GM23338 (cell line): ENCODE data around the gene MACROD1. TPM values are rescaled to one million over a fixed set of nuclear protein-coding genes. Genes with fewer than 3 reads are reported as not detected.

Source experiments
- ATAC-seq: fragments of 200-7000 bp; cut with Tn5 transposase; 3 replicates; pipeline ENCODE4 v1.9.1; 2020
- DNase-seq: peaks from one replicate; pipeline ENCODE4 v3.0.0-alpha.2; 2015; ENCODE audit warnings: low spot score
- H2AFZ ChIP-seq: fragments of 200-600 bp; sonication (generic); 2 replicates; pipeline ENCODE4 v1.8.0; 2016; ENCODE audit warnings: antibody characterized with exemption, mild to moderate bottlenecking, moderate library complexity
- H3F3A ChIP-seq: fragments of 200-600 bp; sonication (generic); replicated peaks from 2 replicates; pipeline ENCODE4 v1.8.0; 2017; ENCODE audit warnings: antibody characterized with exemption, mixed run types, low read depth
- H3K27ac ChIP-seq: fragments of 200-600 bp; sonication (generic); 2 replicates; pipeline ENCODE4 v1.6.1; 2016; ENCODE audit warnings: low read depth
- H3K27me3 ChIP-seq: fragments of 200-600 bp; sonication (generic); 2 replicates; pipeline ENCODE4 v1.8.0; 2016; ENCODE audit warnings: mild to moderate bottlenecking, mixed run types, moderate library complexity; ENCODE audit not compliant: insufficient read depth
- H3K36me3 ChIP-seq: fragments of 200-600 bp; sonication (generic); 2 replicates; pipeline ENCODE4 v1.8.0; 2016; ENCODE audit warnings: mild to moderate bottlenecking; ENCODE audit not compliant: insufficient read depth
- H3K4me1 ChIP-seq: fragments of 200-600 bp; sonication (generic); 2 replicates; pipeline ENCODE4 v1.8.0; 2016; ENCODE audit warnings: mild to moderate bottlenecking, moderate library complexity; ENCODE audit not compliant: insufficient read depth
- H3K4me2 ChIP-seq: fragments of 200-600 bp; sonication (generic); 2 replicates; pipeline ENCODE4 v1.7.1; 2017; ENCODE audit warnings: mixed run types
- H3K4me3 ChIP-seq: fragments of 200-600 bp; sonication (generic); 2 replicates; pipeline ENCODE4 v1.6.1; 2016; ENCODE audit warnings: mixed run types
- H3K79me2 ChIP-seq: fragments of 200-600 bp; sonication (generic); replicated peaks from 2 replicates; pipeline ENCODE4 v1.8.0; 2017; ENCODE audit warnings: mild to moderate bottlenecking; ENCODE audit not compliant: insufficient read depth
- H3K9me2 ChIP-seq: fragments of 200-600 bp; sonication (generic); 2 replicates; pipeline ENCODE4 v1.8.0; 2017; ENCODE audit not compliant: insufficient read depth
- H4K20me1 ChIP-seq: fragments of 200-600 bp; sonication (generic); replicated peaks from 2 replicates; pipeline ENCODE4 v1.8.0; 2017; ENCODE audit warnings: mild to moderate bottlenecking; ENCODE audit not compliant: insufficient read depth
- H3K27ac Mint-ChIP-seq: 2 replicates; pipeline ENCODE4 v1.8.0; 2020; ENCODE audit warnings: inconsistent platforms, mild to moderate bottlenecking, moderate library complexity, mixed read lengths
- H3K27me3 Mint-ChIP-seq: 3 replicates; pipeline ENCODE4 v1.8.0; 2022; ENCODE audit warnings: low read depth, mild to moderate bottlenecking, moderate library complexity, mixed read lengths, inconsistent platforms; ENCODE audit not compliant: insufficient read depth, poor library complexity
- H3K36me3 Mint-ChIP-seq: 3 replicates; pipeline ENCODE4 v1.8.0; 2021; ENCODE audit warnings: low read depth, mild to moderate bottlenecking, inconsistent platforms, moderate library complexity, mixed read lengths
- H3K4me1 Mint-ChIP-seq: 3 replicates; pipeline ENCODE4 v1.8.0; 2020; ENCODE audit warnings: mild to moderate bottlenecking, inconsistent platforms, mixed read lengths
- H3K4me3 Mint-ChIP-seq: 3 replicates; pipeline ENCODE4 v1.8.0; 2021; ENCODE audit warnings: moderate library complexity, mild to moderate bottlenecking, inconsistent platforms, mixed read lengths
- H3K9me3 Mint-ChIP-seq: 3 replicates; pipeline ENCODE4 v1.8.0; 2020; ENCODE audit warnings: moderate library complexity, mild to moderate bottlenecking, inconsistent platforms, mixed read lengths
- CREB1 ChIP-seq: fragments of 250-450 bp; sonication (Bioruptor Pico); IDR thresholded peaks from 2 replicates; pipeline ENCODE4 v1.5.0; 2020; ENCODE audit warnings: low read depth, mild to moderate bottlenecking, moderate library complexity
- ETS1 ChIP-seq: IDR thresholded peaks from 2 replicates; pipeline ENCODE4 v1.6.1; 2016; ENCODE audit warnings: antibody characterized with exemption
- EZH2 ChIP-seq: fragments of 200-600 bp; sonication (generic); IDR thresholded peaks from one replicate; pipeline ENCODE4 v1.8.0; 2017; ENCODE audit warnings: antibody characterized with exemption, mild to moderate bottlenecking, low read depth; ENCODE audit not compliant: unreplicated experiment
- EZH2phosphoT487 ChIP-seq: fragments of 200-600 bp; sonication (generic); IDR thresholded peaks from one replicate; pipeline ENCODE4 v1.8.1; 2018; ENCODE audit warnings: antibody characterized with exemption; ENCODE audit not compliant: unreplicated experiment
- JUNB ChIP-seq: IDR thresholded peaks from one replicate; pipeline ENCODE4 v1.6.1; 2016; ENCODE audit warnings: antibody characterized with exemption; ENCODE audit not compliant: unreplicated experiment
- POLR2AphosphoS5 ChIP-seq: IDR thresholded peaks from 2 replicates; pipeline ENCODE4 v1.6.1; 2016; ENCODE audit warnings: antibody characterized with exemption, low read depth
- STAT1 ChIP-seq: IDR thresholded peaks from one replicate; pipeline ENCODE4 v1.6.1; 2016; ENCODE audit warnings: antibody characterized with exemption; ENCODE audit not compliant: unreplicated experiment
- ZNF114 ChIP-seq: fragments of 250-450 bp; sonication (Bioruptor Pico); IDR thresholded peaks from 2 replicates; pipeline ENCODE4 v1.5.0; 2020; ENCODE audit warnings: mild to moderate bottlenecking, moderate library complexity
- ZNF331 ChIP-seq: fragments of 250-450 bp; sonication (Bioruptor Pico); IDR thresholded peaks from 2 replicates; pipeline ENCODE4 v1.5.0; 2020; ENCODE audit warnings: low read depth, mild to moderate bottlenecking, moderate library complexity
- ZNF462 ChIP-seq: fragments of 250-450 bp; sonication (Bioruptor Pico); IDR thresholded peaks from 2 replicates; pipeline ENCODE4 v1.5.0; 2020; ENCODE audit warnings: mild to moderate bottlenecking, moderate library complexity
- polyA plus RNA-seq: library from polyadenylated mRNA; unstranded; fragments of >200 nt; fragmentation: Nextera tagmentation; extraction: Ambion mirVana; gene quantifications from 2 replicates; pipeline ENCODE4 v1.2.1, GENCODE V29; 2016
- total RNA-seq: library from RNA; depleted of rRNA; stranded (reverse); fragments of >200 nt; shearing (Covaris generic); gene quantifications from 2 replicates; pipeline ENCODE4 v1.2.3, GENCODE V29; 2014
- TF ChIP-seq, protein P1 (sequence below), 2 experiments: fragments of 200-600 bp in 1 of 2; sonication (generic) in 1 of 2; conservative IDR thresholded peaks; 2 replicates each; pipeline versions ENCODE4 v1.5.1 to v1.6.1; 2016 to 2017; ENCODE audit warnings: antibody characterized with exemption in 2 of 2, low read depth in 2 of 2, mild to moderate bottlenecking in 2 of 2, moderate library complexity in 1 of 2

The MACROD1 gene
- total and polyA plus RNA-seq, 2 experiments from 2014 or later: 33.0 to 51.6 TPM

GRCh38 chr11:63986156-63986931 lies 179.6 kb downstream of the MACROD1 start, which contains the start of gene OTUB1:
OTUB1 (plus strand) TSS chr11:63986438; CDS start chr11:63986457, 19 bp downstream.
- H3F3A ChIP-seq: peaks cover 28% of the 10 kb centered on the region
- TF ChIP-seq ZNF331 (CRISPR knock-in tag): no peak
- peak; percentile 72 for TF ChIP-seq ETS1
- TF ChIP-seq ZNF114 (CRISPR knock-in tag): no peak
- TF ChIP-seq POLR2AphosphoS5: peak; percentile 93
- TF ChIP-seq STAT1: no peak
- peaks cover 16% of the 10 kb centered on the region for H3K4me1 ChIP-seq
- H3K4me1 Mint-ChIP-seq: peaks cover 25% of the 10 kb centered on the region
- no peaks in the 10 kb centered on the region for H3K27me3 ChIP-seq
- ATAC-seq: peak; percentile 90
- H3K9me2 ChIP-seq: no peaks in the 10 kb centered on the region
- peak within 1 kb of the TSS; percentile 95 for H3K27ac ChIP-seq
- peak within 1 kb of the TSS; percentile 79 for H3K4me3 ChIP-seq
- H2AFZ ChIP-seq: peak within 1 kb of the TSS; percentile 54
- H3K36me3 ChIP-seq: peaks cover 12% of the 10 kb centered on the region; the same call in 1 of the 2 replicates
- peaks cover 10% of the 10 kb centered on the region for H4K20me1 ChIP-seq
- H3K79me2 ChIP-seq: peaks cover 28% of the 10 kb centered on the region
- H3K36me3 Mint-ChIP-seq: peaks cover 42% of the 10 kb centered on the region
- H3K4me2 ChIP-seq: peak within 1 kb of the TSS; percentile 83
- peaks cover 20% of the 10 kb centered on the region for H3K27me3 Mint-ChIP-seq
- peak within 1 kb of the TSS; percentile 97 for H3K27ac Mint-ChIP-seq
- no peaks in the 10 kb centered on the region for H3K9me3 Mint-ChIP-seq
- DNase-seq: peak; percentile 99
- H3K4me3 Mint-ChIP-seq: peak within 1 kb of the TSS; percentile 84

DNA sequence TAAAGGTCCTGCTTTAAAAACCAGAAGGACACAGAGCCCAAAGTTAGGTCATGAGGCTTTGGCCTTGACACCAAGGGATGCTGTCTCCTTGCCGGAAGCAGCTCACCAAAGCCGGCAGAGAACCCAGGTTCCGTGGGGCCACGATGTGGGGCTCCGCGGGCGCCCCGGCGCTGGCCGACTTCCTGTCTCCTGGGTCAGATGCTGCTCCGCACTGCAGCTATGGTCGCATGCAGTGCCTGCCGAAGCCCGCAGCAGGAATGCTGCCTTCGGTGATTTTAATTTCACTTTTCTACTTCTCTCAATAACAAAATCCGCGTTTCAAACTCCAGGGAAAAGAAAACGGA lies 180.1 kb downstream of the MACROD1 start:
- peaks cover 37% of the 10 kb centered on the region for H3K36me3 Mint-ChIP-seq
- peak overlapping the region; percentile 95 for H3K27ac ChIP-seq
- DNase-seq (peak; percentile 66), ATAC-seq (peak; percentile 38)
- TF ChIP-seq ETS1 (no peak), EZH2phosphoT487 (no peak), ZNF462 (CRISPR knock-in tag) (no peak), CREB1 (no peak), JUNB (no peak), EZH2 (no peak)
- TF ChIP-seq, protein P1, sequence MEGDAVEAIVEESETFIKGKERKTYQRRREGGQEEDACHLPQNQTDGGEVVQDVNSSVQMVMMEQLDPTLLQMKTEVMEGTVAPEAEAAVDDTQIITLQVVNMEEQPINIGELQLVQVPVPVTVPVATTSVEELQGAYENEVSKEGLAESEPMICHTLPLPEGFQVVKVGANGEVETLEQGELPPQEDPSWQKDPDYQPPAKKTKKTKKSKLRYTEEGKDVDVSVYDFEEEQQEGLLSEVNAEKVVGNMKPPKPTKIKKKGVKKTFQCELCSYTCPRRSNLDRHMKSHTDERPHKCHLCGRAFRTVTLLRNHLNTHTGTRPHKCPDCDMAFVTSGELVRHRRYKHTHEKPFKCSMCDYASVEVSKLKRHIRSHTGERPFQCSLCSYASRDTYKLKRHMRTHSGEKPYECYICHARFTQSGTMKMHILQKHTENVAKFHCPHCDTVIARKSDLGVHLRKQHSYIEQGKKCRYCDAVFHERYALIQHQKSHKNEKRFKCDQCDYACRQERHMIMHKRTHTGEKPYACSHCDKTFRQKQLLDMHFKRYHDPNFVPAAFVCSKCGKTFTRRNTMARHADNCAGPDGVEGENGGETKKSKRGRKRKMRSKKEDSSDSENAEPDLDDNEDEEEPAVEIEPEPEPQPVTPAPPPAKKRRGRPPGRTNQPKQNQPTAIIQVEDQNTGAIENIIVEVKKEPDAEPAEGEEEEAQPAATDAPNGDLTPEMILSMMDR (conservative IDR thresholded peaks at IDR 0.05; ENCODE audit: low read depth in 2 of 2): no peak
- H3K9me2 ChIP-seq: no peaks in the 10 kb centered on the region
- H3K4me3 Mint-ChIP-seq: peak overlapping the region; percentile 84
- peaks cover 28% of the 10 kb centered on the region; the same call in 1 of the 2 replicates for H3F3A ChIP-seq
- peaks cover 20% of the 10 kb centered on the region for H3K27me3 Mint-ChIP-seq
- peaks cover 25% of the 10 kb centered on the region for H3K4me1 Mint-ChIP-seq
- H3K27ac Mint-ChIP-seq: peak overlapping the region; percentile 97
- H3K4me1 ChIP-seq: peaks cover 16% of the 10 kb centered on the region
- peaks cover 10% of the 10 kb centered on the region for H4K20me1 ChIP-seq
- no peaks in the 10 kb centered on the region for H3K27me3 ChIP-seq
- H3K9me3 Mint-ChIP-seq: no peaks in the 10 kb centered on the region
- H3K79me2 ChIP-seq: peaks cover 28% of the 10 kb centered on the region
- peaks cover 12% of the 10 kb centered on the region; the same call in 1 of the 2 replicates for H3K36me3 ChIP-seq
- peak overlapping the region; percentile 83 for H3K4me2 ChIP-seq
- peak overlapping the region; percentile 54 for H2AFZ ChIP-seq
- H3K4me3 ChIP-seq: peak overlapping the region; percentile 79
